ENCODE data around the gene NTRK2.

DNA sequence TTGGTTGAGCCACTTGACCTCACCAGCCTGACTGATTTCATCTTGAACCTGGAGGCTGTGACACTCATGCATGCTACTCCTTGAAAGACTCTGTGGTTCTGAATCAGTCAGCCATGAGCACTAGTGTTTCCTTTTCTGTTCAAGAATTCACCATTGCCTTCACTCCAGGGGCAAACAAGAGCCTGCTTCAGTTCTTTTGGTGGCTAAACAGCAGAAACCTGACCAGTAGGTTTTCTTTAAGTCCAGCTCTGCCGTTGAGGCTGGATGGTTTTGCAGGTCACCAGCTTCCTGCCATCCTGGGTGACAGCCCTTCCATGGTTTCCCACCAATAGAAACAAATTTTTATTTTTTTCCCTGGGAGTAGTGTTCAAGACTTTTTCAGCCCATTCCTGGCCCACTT lies 10.0 kb downstream of the NTRK2 start:
- TF ChIP-seq POLR2AphosphoS5 (IDR thresholded peaks at IDR 0.05), result no peak
- TF ChIP-seq, protein P1, sequence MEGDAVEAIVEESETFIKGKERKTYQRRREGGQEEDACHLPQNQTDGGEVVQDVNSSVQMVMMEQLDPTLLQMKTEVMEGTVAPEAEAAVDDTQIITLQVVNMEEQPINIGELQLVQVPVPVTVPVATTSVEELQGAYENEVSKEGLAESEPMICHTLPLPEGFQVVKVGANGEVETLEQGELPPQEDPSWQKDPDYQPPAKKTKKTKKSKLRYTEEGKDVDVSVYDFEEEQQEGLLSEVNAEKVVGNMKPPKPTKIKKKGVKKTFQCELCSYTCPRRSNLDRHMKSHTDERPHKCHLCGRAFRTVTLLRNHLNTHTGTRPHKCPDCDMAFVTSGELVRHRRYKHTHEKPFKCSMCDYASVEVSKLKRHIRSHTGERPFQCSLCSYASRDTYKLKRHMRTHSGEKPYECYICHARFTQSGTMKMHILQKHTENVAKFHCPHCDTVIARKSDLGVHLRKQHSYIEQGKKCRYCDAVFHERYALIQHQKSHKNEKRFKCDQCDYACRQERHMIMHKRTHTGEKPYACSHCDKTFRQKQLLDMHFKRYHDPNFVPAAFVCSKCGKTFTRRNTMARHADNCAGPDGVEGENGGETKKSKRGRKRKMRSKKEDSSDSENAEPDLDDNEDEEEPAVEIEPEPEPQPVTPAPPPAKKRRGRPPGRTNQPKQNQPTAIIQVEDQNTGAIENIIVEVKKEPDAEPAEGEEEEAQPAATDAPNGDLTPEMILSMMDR (IDR thresholded peaks at IDR 0.05), result no peak
- no peak for TF ChIP-seq POLR2A (IDR thresholded peaks at IDR 0.05)
